IPS-NIHi7 (cell line): Measurements from ENCODE around the gene PPFIBP1.
"Not testable (repeated sequence)": the region's sequence is repeated elsewhere in the genome, so short reads cannot be mapped to it uniquely, and the experiment has no call there.

Experiments
- DNase-seq: peaks from one replicate; pipeline ENCODE4 v3.0.0; 2012; ENCODE audit warnings: mixed read lengths; ENCODE audit errors: extremely low spot score

PPFIBP1 gene

DNA sequence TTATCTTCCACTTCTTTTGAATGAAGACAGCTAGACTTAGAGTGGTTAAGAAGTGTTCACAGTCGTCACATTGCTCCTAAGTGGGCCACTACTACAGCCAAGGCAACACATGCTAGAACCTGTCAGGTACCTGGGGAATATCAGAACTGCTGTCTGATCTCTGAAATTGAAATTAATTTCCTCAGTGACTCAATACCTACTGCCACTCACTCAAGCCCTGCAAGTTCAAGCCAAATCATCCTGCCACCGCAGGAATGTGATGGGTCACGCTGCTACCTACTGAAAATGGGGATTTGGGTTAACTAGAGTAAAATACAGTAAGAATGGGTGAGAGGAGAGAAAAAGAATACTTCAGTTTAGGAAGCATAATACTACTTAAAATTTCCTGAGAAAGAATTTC is 67.7 kb downstream of the PPFIBP1 start:
- DNase-seq = not testable (repeated sequence)

GRCh38 chr12:27592548-27592947 is 68.5 kb downstream of the PPFIBP1 start:
- no peak for DNase-seq

DNA sequence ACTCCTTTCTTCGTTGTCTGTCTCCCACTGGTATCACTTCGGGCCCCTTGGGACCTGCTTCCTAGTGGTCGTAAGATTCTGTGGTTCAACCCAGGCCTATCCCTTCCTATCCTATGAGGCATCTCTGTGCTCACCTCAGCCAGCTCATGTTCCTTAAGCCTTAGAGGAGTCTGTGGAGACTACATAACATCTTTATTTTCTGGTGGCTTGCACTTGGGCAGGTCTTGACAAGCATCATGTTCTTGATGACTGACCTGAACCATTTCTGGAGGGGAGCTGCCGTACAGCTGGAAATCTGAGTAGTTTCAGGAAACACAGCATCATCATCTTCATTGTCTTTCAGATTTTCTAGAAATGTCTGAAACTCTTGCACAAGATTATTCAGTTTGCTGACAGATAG is 69.3 kb downstream of the PPFIBP1 start:
- DNase-seq = no peak

GRCh38 chr12:27595231-27595642 is 71.2 kb downstream of the PPFIBP1 start:
- DNase-seq = no peak

DNA sequence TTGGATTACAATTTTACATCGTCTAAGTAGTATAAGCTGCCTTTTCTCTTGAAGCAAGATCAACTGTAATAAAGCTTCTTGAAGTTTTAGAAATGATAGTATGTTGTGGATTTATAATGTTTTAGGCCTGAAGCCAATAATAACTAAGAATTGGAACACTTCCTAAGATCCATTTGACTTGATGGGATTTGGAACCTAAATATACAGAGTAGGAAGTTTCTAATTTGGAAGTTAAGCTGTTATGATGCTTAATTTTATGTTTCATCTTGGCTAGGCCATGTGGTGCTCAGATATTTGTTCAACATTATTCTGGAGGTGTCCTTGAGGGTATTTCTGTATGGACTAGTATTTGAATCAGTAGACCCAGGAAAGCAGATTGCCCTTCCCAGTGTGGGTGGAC is 74.9 kb downstream of the PPFIBP1 start:
- DNase-seq = not testable (repeated sequence)

GRCh38 chr12:27601056-27601828 is 77.2 kb downstream of the PPFIBP1 start:
- not testable (repeated sequence) for DNase-seq

- DNase-seq = no peak
These were observed 78.5 kb downstream of the PPFIBP1 start for GRCh38 chr12:27602516-27602915.

GRCh38 chr12:27604431-27604830 is 80.4 kb downstream of the PPFIBP1 start:
- DNase-seq = no peak

GRCh38 chr12:27606986-27607385 is 83.0 kb downstream of the PPFIBP1 start:
- no peak for DNase-seq

DNA sequence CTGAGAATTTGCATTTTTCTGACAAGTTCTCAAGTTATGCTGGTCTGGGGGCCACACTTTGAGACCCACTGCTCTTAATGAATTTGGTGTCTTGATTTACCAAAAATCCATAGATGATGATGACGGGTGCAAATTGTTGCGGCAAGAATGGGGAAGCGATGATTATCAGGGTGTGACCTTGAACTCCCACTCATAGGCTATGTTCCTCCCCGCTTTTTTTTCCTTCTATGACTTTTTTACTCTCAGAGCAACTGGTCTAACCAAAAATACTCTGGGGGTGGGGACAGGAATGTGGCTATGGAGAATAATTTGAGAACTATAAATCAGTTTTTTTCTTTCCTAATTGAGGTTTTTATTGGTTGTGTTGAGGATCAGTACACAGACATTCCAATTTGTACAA is 83.6 kb downstream of the PPFIBP1 start:
- DNase-seq = no peak

GRCh38 chr12:27608890-27609289 is 84.9 kb downstream of the PPFIBP1 start:
- DNase-seq = no peak

GRCh38 chr12:27610374-27610773 is 86.4 kb downstream of the PPFIBP1 start:
- no peak for DNase-seq

DNA sequence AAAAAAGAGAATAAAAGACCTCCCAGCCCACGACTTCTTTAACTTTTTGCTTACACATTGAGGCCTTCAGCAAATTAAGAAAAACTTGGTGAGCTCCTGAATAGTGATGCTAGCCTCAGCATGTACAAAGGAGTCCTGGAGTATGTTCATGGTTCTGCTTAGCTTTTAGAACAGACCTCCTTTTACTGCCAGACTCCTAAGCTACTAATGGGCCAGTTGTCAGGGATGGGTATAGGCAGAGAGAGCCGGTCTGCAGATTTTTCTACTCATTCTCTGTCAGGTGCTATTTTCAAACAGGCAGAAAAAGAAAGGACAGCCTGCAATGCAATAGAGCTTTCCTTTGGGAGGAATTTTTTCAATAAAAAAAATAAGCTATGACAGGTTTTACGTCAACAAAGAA is 90.4 kb downstream of the PPFIBP1 start:
- no peak for DNase-seq

- no peak for DNase-seq
These were observed 90.9 kb downstream of the PPFIBP1 start for GRCh38 chr12:27614866-27615265.

- no peak for DNase-seq
These were observed 91.4 kb downstream of the PPFIBP1 start for GRCh38 chr12:27615331-27615891.

GRCh38 chr12:27616356-27617142 is 92.5 kb downstream of the PPFIBP1 start:
- DNase-seq = no peak

DNA sequence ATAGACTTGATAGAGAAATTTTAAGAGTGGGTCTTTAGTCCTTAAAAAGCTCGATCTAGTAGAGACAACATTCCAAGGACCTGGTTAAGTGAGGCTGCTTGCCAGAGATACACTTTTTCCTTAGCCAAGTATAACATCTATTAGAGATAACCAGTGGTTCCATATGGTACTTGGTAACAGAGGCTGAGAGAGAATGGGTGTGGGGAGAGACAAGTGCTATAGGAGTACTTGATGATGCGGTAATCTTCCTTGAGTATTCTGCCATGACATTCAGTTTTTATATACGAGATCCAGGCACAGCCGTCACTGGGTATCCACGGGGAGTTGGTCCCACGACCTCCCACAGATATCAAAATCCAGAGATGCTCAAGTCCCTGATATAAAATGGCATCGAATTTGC is 94.8 kb downstream of the PPFIBP1 start:
- no peak for DNase-seq

DNA sequence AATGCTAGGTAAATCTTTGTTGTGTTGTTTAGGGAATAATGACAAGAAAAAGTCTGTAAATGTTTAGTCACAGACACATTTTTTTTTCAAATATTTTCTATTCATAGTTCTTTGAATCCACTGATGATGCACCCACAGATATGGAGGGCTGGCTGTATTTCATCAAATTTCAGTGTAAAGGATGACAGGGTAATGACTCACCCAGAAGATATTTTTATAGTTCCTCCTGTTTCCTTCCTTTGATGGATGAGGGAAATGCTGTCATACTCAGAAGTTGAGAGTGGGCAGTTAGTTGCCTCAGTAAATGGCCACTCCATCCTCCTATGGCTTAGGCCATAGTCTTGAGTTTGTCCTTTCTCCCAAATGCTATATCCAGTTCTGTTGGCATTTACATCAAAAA is 95.3 kb downstream of the PPFIBP1 start:
- DNase-seq = no peak

- DNase-seq = no peak
These were observed 96.1 kb downstream of the PPFIBP1 start for GRCh38 chr12:27620121-27620520.

- DNase-seq = no peak
These were observed 98.6 kb downstream of the PPFIBP1 start for GRCh38 chr12:27622436-27623195.

- no peak for DNase-seq
These were observed 99.6 kb downstream of the PPFIBP1 start for GRCh38 chr12:27623645-27624044.

GRCh38 chr12:27624586-27624985 is 100.6 kb downstream of the PPFIBP1 start:
- no peak for DNase-seq
